Measurements from ENCODE around the gene ITPKB.

- TF ChIP-seq CTCF (conservative IDR thresholded peaks at IDR 0.05; ENCODE audit: low read depth, low read length) (no peak), EZH2 (IDR thresholded peaks at IDR 0.05; ENCODE audit: low read length, unreplicated experiment) (no peak)
Observed at GRCh38 chr1:226625326-226625725, 113.8 kb downstream of the ITPKB start.

All from PC-3 (cell line).